Measurements from ENCODE around the gene STN1. TPM values are rescaled to one million over a fixed set of nuclear protein-coding genes. Genes with fewer than 3 reads are reported as not detected.
A peak's percentile ranks its signal among the peaks of the same experiment; 100 is the strongest.

Gene STN1
- total RNA-seq, 2 donors from 2014 or later: 13.5 to 19.9 TPM

DNA sequence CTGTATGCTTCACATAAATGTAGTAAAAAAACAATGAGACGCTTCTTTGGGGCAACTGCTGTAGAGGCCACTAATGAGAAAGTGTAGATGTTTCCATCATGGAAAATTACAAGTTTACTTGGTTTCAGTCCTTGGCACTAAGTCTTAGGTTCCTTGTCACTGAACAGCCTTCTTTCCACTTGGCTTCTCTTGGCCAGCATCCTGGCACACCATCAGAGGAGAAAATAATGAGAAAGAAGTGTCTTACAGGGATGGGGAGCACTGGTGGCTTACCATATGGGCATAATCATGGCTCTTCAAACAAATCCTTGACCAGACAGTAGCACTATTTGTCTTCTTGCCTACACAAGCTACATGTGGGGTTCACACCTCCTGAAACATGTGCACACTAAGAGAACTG is 40.1 kb downstream of the STN1 start:
- peaks cover 3% of the 10 kb centered on the region for H3K4me1 Mint-ChIP-seq
- no peak overlapping the region for H3K27ac Mint-ChIP-seq
- H3K36me3 Mint-ChIP-seq (ENCODE audit: low read depth): peaks cover 19% of the 10 kb centered on the region
- no peaks in the 10 kb centered on the region for H3K27me3 ChIP-seq (ENCODE audit: control insufficient read depth, insufficient read depth, low read length, poor library complexity, severe bottlenecking)
- H3K36me3 ChIP-seq (ENCODE audit: control insufficient read depth, insufficient read depth, low read length): no peaks in the 10 kb centered on the region
- no peak overlapping the region for H3K4me3 ChIP-seq (ENCODE audit: low read length)
- H3K9me3 Mint-ChIP-seq: no peaks in the 10 kb centered on the region
- DNase-seq: no peak
- 89 to 97% methylated on average over 1 of the region's 1 CpG for WGBS, 2 experiments (ENCODE audit: insufficient coverage in 1 of 2, insufficient read length in 1 of 2)
- TF ChIP-seq, protein P1, sequence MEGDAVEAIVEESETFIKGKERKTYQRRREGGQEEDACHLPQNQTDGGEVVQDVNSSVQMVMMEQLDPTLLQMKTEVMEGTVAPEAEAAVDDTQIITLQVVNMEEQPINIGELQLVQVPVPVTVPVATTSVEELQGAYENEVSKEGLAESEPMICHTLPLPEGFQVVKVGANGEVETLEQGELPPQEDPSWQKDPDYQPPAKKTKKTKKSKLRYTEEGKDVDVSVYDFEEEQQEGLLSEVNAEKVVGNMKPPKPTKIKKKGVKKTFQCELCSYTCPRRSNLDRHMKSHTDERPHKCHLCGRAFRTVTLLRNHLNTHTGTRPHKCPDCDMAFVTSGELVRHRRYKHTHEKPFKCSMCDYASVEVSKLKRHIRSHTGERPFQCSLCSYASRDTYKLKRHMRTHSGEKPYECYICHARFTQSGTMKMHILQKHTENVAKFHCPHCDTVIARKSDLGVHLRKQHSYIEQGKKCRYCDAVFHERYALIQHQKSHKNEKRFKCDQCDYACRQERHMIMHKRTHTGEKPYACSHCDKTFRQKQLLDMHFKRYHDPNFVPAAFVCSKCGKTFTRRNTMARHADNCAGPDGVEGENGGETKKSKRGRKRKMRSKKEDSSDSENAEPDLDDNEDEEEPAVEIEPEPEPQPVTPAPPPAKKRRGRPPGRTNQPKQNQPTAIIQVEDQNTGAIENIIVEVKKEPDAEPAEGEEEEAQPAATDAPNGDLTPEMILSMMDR (conservative IDR thresholded peaks at IDR 0.05): no peak
- no peaks in the 10 kb centered on the region for H3K27me3 Mint-ChIP-seq (ENCODE audit: insufficient read depth)
- H3K9ac ChIP-seq (ENCODE audit: extremely low read depth, low read length, poor library complexity, severe bottlenecking): no peak overlapping the region
- no peak overlapping the region for H3K27ac ChIP-seq (ENCODE audit: low read depth, low read length)
- no peaks in the 10 kb centered on the region for H3K4me1 ChIP-seq (ENCODE audit: control insufficient read depth, insufficient read depth, low read length)
- no peaks in the 10 kb centered on the region for H3K9me3 ChIP-seq (ENCODE audit: control insufficient read depth, low read length)
- no peak overlapping the region for H3K4me3 Mint-ChIP-seq

DNA sequence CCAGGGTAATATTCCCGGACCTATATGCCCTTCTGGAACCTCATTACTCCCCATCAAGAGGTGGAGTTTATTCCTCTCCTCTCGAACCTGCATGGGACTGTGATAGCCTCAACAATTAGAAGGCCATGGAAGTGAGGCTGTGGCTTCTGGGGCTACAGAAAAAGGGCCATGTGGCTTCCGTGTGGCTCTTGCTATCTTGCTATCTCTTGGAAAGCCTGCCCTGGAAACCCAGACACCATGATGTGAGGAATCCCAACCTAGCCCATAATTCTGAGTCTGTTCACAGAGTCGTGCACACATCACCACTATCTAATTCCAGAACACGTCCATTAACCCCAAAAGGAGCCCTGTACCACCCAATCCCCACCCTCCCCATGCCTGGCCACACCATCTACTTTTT is 41.8 kb downstream of the STN1 start:
- peaks cover 15% of the 10 kb centered on the region for H3K36me3 Mint-ChIP-seq (ENCODE audit: low read depth)
- no peaks in the 10 kb centered on the region for H3K4me1 ChIP-seq (ENCODE audit: control insufficient read depth, insufficient read depth, low read length)
- no peaks in the 10 kb centered on the region for H3K36me3 ChIP-seq (ENCODE audit: control insufficient read depth, insufficient read depth, low read length)
- no peaks in the 10 kb centered on the region for H3K4me1 Mint-ChIP-seq
- H3K27ac Mint-ChIP-seq: no peak overlapping the region
- no peak overlapping the region for H3K9ac ChIP-seq (ENCODE audit: extremely low read depth, low read length, poor library complexity, severe bottlenecking)
- no peaks in the 10 kb centered on the region for H3K9me3 ChIP-seq (ENCODE audit: control insufficient read depth, low read length)
- no peaks in the 10 kb centered on the region for H3K27me3 Mint-ChIP-seq (ENCODE audit: insufficient read depth)
- H3K4me3 ChIP-seq (ENCODE audit: low read length): no peak overlapping the region
- no peak overlapping the region for H3K4me3 Mint-ChIP-seq
- WGBS, 2 experiments (ENCODE audit: insufficient coverage in 1 of 2, insufficient read length in 1 of 2): 88 to 90% methylated on average over 2 to 5 of the region's 5 CpGs
- H3K27ac ChIP-seq (ENCODE audit: low read depth, low read length): no peak overlapping the region
- H3K9me3 Mint-ChIP-seq: no peaks in the 10 kb centered on the region
- TF ChIP-seq, protein P1 (conservative IDR thresholded peaks at IDR 0.05): no peak
- H3K27me3 ChIP-seq (ENCODE audit: control insufficient read depth, insufficient read depth, low read length, poor library complexity, severe bottlenecking): no peaks in the 10 kb centered on the region
- no peak for DNase-seq

DNA sequence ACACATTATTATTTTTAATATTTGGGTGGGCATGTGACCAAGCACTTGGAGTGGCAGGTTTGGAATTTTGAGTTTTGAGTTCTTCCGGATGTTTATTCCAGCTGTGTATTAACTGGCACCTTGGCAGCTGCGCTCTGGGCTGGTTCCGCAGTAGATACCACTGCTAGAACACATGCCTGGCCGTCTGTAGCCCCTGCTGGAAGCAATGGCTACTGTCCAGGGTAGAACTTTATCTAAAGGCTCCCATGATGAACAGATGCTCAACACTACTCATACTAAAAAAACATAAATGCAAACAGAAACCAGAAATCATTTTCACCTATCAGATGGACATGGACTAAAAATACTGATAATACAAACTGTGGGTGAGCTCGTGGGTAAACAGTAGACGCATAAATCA is 43.3 kb downstream of the STN1 start:
- no peak overlapping the region for H3K27ac Mint-ChIP-seq
- H3K36me3 Mint-ChIP-seq (ENCODE audit: low read depth): peaks cover 8% of the 10 kb centered on the region
- H3K4me1 ChIP-seq (ENCODE audit: control insufficient read depth, insufficient read depth, low read length): no peaks in the 10 kb centered on the region
- no peaks in the 10 kb centered on the region for H3K27me3 Mint-ChIP-seq (ENCODE audit: insufficient read depth)
- no peaks in the 10 kb centered on the region for H3K9me3 ChIP-seq (ENCODE audit: control insufficient read depth, low read length)
- DNase-seq: no peak
- H3K27me3 ChIP-seq (ENCODE audit: control insufficient read depth, insufficient read depth, low read length, poor library complexity, severe bottlenecking): no peaks in the 10 kb centered on the region
- WGBS, 2 experiments (ENCODE audit: insufficient coverage in 1 of 2, insufficient read length in 1 of 2): 79 to 92% methylated on average over 4 to 6 of the region's 6 CpGs
- H3K4me3 ChIP-seq (ENCODE audit: low read length): no peak overlapping the region
- H3K4me1 Mint-ChIP-seq: peaks cover 3% of the 10 kb centered on the region
- H3K36me3 ChIP-seq (ENCODE audit: control insufficient read depth, insufficient read depth, low read length): no peaks in the 10 kb centered on the region
- no peak overlapping the region for H3K4me3 Mint-ChIP-seq
- H3K9ac ChIP-seq (ENCODE audit: extremely low read depth, low read length, poor library complexity, severe bottlenecking): no peak overlapping the region
- no peak overlapping the region for H3K27ac ChIP-seq (ENCODE audit: low read depth, low read length)
- TF ChIP-seq, protein P1 (conservative IDR thresholded peaks at IDR 0.05): peak; percentile 45
- no peaks in the 10 kb centered on the region for H3K9me3 Mint-ChIP-seq
